PC-3 (cell line): Measurements from ENCODE around the gene PSEN2.

Experiments
- EZH2 ChIP-seq: fragments of 300-600 bp; sonication (generic); IDR thresholded peaks from one replicate; pipeline ENCODE4 v1.6.1; 2017; ENCODE audit warnings: antibody characterized with exemption, mild to moderate bottlenecking, low read length; ENCODE audit not compliant: unreplicated experiment
- TF ChIP-seq, protein P1 (sequence below): fragments of 300-600 bp; sonication (generic); conservative IDR thresholded peaks from 2 replicates; pipeline ENCODE4 v1.5.1; 2017; ENCODE audit warnings: antibody characterized with exemption, low read depth, mild to moderate bottlenecking, low read length

- TF ChIP-seq, protein P1, sequence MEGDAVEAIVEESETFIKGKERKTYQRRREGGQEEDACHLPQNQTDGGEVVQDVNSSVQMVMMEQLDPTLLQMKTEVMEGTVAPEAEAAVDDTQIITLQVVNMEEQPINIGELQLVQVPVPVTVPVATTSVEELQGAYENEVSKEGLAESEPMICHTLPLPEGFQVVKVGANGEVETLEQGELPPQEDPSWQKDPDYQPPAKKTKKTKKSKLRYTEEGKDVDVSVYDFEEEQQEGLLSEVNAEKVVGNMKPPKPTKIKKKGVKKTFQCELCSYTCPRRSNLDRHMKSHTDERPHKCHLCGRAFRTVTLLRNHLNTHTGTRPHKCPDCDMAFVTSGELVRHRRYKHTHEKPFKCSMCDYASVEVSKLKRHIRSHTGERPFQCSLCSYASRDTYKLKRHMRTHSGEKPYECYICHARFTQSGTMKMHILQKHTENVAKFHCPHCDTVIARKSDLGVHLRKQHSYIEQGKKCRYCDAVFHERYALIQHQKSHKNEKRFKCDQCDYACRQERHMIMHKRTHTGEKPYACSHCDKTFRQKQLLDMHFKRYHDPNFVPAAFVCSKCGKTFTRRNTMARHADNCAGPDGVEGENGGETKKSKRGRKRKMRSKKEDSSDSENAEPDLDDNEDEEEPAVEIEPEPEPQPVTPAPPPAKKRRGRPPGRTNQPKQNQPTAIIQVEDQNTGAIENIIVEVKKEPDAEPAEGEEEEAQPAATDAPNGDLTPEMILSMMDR = no peak
- no peak for TF ChIP-seq EZH2
Measured at GRCh38 chr1:226877669-226878068, 7.3 kb downstream of the PSEN2 start.
